Measurements from ENCODE around the gene DNAJB13.

DNAJB13 gene

GRCh38 chr11:74001822-74002286 lies 51.0 kb downstream of the DNAJB13 start:
- DNase-seq, result no peak

GRCh38 chr11:74002832-74003231 lies 52.0 kb downstream of the DNAJB13 start:
- no peak for DNase-seq

GRCh38 chr11:74004046-74004695 lies 53.3 kb downstream of the DNAJB13 start:
- no peak for DNase-seq

GRCh38 chr11:74004759-74005615 lies 54.2 kb downstream of the DNAJB13 start:
- DNase-seq, result no peak

- no peak for DNase-seq
Measured at GRCh38 chr11:74005721-74006517, 55.1 kb downstream of the DNAJB13 start.

GRCh38 chr11:74006743-74007304 lies 56.0 kb downstream of the DNAJB13 start:
- DNase-seq, result no peak

GRCh38 chr11:74007691-74008372 lies 57.0 kb downstream of the DNAJB13 start:
- DNase-seq, result no peak

- no peak for DNase-seq
Measured at GRCh38 chr11:74008373-74009229, 57.8 kb downstream of the DNAJB13 start, which contains the start of gene UCP3. UCP3 (minus strand) TSS chr11:74009085; CDS start chr11:74007042, 2,043 bp downstream.

GRCh38 chr11:74009230-74009547 lies 58.4 kb downstream of the DNAJB13 start:
- no peak for DNase-seq

- DNase-seq, result no peak
Measured at GRCh38 chr11:74009675-74010305, 59.0 kb downstream of the DNAJB13 start.

- DNase-seq, result no peak
Measured at GRCh38 chr11:74010306-74011300, 59.8 kb downstream of the DNAJB13 start.

GRCh38 chr11:74011360-74012073 lies 60.7 kb downstream of the DNAJB13 start:
- no peak for DNase-seq

- no peak for DNase-seq
Measured at GRCh38 chr11:74012074-74012809, 61.4 kb downstream of the DNAJB13 start.

- DNase-seq, result no peak
Measured at GRCh38 chr11:74013141-74013540, 62.3 kb downstream of the DNAJB13 start.

- no peak for DNase-seq
Measured at GRCh38 chr11:74014880-74015279, 64.1 kb downstream of the DNAJB13 start.

GRCh38 chr11:74015919-74016684 lies 65.3 kb downstream of the DNAJB13 start:
- no peak for DNase-seq

GRCh38 chr11:74017631-74018030 lies 66.8 kb downstream of the DNAJB13 start:
- no peak for DNase-seq

Data from NCI-H146 (cell line).